Progenitor cell of endocrine pancreas (in vitro differentiated cells): ENCODE results near the gene PLCD1. TPM values are rescaled to one million over a fixed set of nuclear protein-coding genes. Genes with fewer than 3 reads are reported as not detected.

Source experiments
- DNase-seq: peaks from one replicate; pipeline ENCODE4 v3.0.0; 2021; ENCODE audit warnings: low spot score; ENCODE audit not compliant: unreplicated experiment
- H3K27ac Mint-ChIP-seq: 2 replicates; pipeline ENCODE4 v1.8.0; 2021; ENCODE audit warnings: mild to moderate bottlenecking, moderate library complexity, mixed read lengths
- H3K27me3 Mint-ChIP-seq: 2 replicates; pipeline ENCODE4 v1.8.0; 2021; ENCODE audit warnings: mixed read lengths
- H3K36me3 Mint-ChIP-seq: 2 replicates; pipeline ENCODE4 v1.8.0; 2022; ENCODE audit warnings: mixed read lengths; ENCODE audit not compliant: insufficient read depth
- H3K4me1 Mint-ChIP-seq: 2 replicates; pipeline ENCODE4 v1.8.0; 2021; ENCODE audit warnings: low read depth, mixed read lengths
- H3K4me3 Mint-ChIP-seq: 2 replicates; pipeline ENCODE4 v1.8.0; 2021; ENCODE audit warnings: low read depth, mild to moderate bottlenecking, moderate library complexity, mixed read lengths
- H3K9me3 Mint-ChIP-seq: 2 replicates; pipeline ENCODE4 v1.8.0; 2021; ENCODE audit warnings: low read depth, mixed read lengths
- CTCF ChIP-seq: fragments of 200-600 bp; sonication (generic); IDR thresholded peaks from one replicate; pipeline ENCODE4 v1.5.0; 2021; ENCODE audit warnings: antibody characterized with exemption, mild to moderate bottlenecking; ENCODE audit not compliant: unreplicated experiment
- total RNA-seq: library from RNA; stranded (reverse); gene quantifications from 2 replicates; pipeline ENCODE4 v1.2.1, GENCODE V29; 2021

The PLCD1 gene
- total RNA-seq, 1 donor from 2014 or later, result 30.0 TPM

GRCh38 chr3:38017445-38018295 is 11.8 kb downstream of the PLCD1 start:
- no peak overlapping the region for H3K27ac Mint-ChIP-seq
- H3K4me1 Mint-ChIP-seq, result no peaks in the 10 kb centered on the region
- no peak overlapping the region for H3K4me3 Mint-ChIP-seq
- H3K9me3 Mint-ChIP-seq, result no peaks in the 10 kb centered on the region
- H3K36me3 Mint-ChIP-seq, result peaks cover 33% of the 10 kb centered on the region
- H3K27me3 Mint-ChIP-seq, result no peaks in the 10 kb centered on the region
- no peak for DNase-seq
- no peak for TF ChIP-seq CTCF

GRCh38 chr3:38016847-38017444 is 12.5 kb downstream of the PLCD1 start:
- H3K27ac Mint-ChIP-seq, result no peak overlapping the region
- H3K36me3 Mint-ChIP-seq, result peaks cover 33% of the 10 kb centered on the region

GRCh38 chr3:38016410-38016809 is 13.0 kb downstream of the PLCD1 start:
- no peak overlapping the region for H3K27ac Mint-ChIP-seq
- peaks cover 33% of the 10 kb centered on the region for H3K36me3 Mint-ChIP-seq
- peaks cover 3% of the 10 kb centered on the region for H3K4me1 Mint-ChIP-seq
- DNase-seq, result no peak
- H3K9me3 Mint-ChIP-seq, result no peaks in the 10 kb centered on the region
- H3K27me3 Mint-ChIP-seq, result no peaks in the 10 kb centered on the region
- no peak for TF ChIP-seq CTCF
- no peak overlapping the region for H3K4me3 Mint-ChIP-seq

More at GRCh38 chr3:38016847-38017444, 12.5 kb downstream of the PLCD1 start:
- DNase-seq, result no peak
- Mint-ChIP-seq H3K27me3 (no peaks in the 10 kb centered on the region), H3K9me3 (no peaks in the 10 kb centered on the region), H3K4me1 (peaks cover under 1% of the 10 kb centered on the region), H3K4me3 (no peak overlapping the region)
- no peak for TF ChIP-seq CTCF

- no peak for TF ChIP-seq CTCF
- Mint-ChIP-seq H3K27ac (no peak overlapping the region), H3K4me1 (peaks cover 3% of the 10 kb centered on the region), H3K27me3 (no peaks in the 10 kb centered on the region), H3K4me3 (no peak overlapping the region), H3K36me3 (peaks cover 34% of the 10 kb centered on the region), H3K9me3 (no peaks in the 10 kb centered on the region)
- DNase-seq, result no peak
Observed at GRCh38 chr3:38015984-38016383, 13.5 kb downstream of the PLCD1 start.

- H3K4me1 Mint-ChIP-seq, result peaks cover 3% of the 10 kb centered on the region
- no peak overlapping the region for H3K4me3 Mint-ChIP-seq
- H3K27me3 Mint-ChIP-seq, result no peaks in the 10 kb centered on the region
- no peaks in the 10 kb centered on the region for H3K9me3 Mint-ChIP-seq
- H3K27ac Mint-ChIP-seq, result no peak overlapping the region
- no peak for DNase-seq
- H3K36me3 Mint-ChIP-seq, result peaks cover 34% of the 10 kb centered on the region
- TF ChIP-seq CTCF, result no peak
Observed at GRCh38 chr3:38015485-38015884, 14.0 kb downstream of the PLCD1 start.
